ACHN (cell line): Measurements from ENCODE around the gene NHSL2.
"Not testable (repeated sequence)": the region's sequence is repeated elsewhere in the genome, so short reads cannot be mapped to it uniquely, and the experiment has no call there.

ENCODE experiments used
- DNase-seq: peaks from one replicate; pipeline ENCODE4 v3.0.0-alpha.2; 2015
- in situ Hi-C: cut with HindIII; loops from 2 replicates; pipeline ENCODE4 v1.10.0; 2017; ENCODE audit warnings: low sequenced_read_pairs, low pct_ligation_motif_present, low pct_unique_long_range_greater_than_20kb

The NHSL2 gene

GRCh38 chrX:71958281-71958675 is 47.6 kb downstream of the NHSL2 start:
- in situ Hi-C loops: no loop called here
- DNase-seq: no peak

- in situ Hi-C loops, DNase-seq: not testable (repeated sequence)
Measured at GRCh38 chrX:71964184-71964583, 53.5 kb downstream of the NHSL2 start.

DNA sequence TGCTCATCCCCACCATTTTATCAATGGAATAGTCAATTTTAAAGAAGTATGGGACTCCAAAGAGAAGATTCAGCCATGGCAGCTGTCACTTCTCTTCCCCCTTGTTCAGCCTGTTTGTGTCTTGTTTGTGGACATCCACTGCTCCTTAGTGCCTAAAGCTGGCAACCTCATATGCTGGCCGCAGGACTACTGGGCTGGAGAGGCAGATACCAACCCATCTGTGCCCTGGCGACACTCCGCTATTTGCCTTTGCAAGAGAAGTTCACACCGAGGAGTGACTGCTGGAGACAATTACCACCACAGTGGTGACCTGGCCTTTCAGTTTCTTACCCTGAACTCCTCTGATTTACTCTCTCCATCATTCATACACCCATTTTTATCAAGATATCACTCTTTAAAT is 64.3 kb downstream of the NHSL2 start:
- DNase-seq: no peak
- in situ Hi-C loops: no loop called here

- DNase-seq: no peak
- in situ Hi-C loops: no loop called here
Measured at GRCh38 chrX:71976753-71977152, 66.1 kb downstream of the NHSL2 start.

- in situ Hi-C loops: no loop called here
- no peak for DNase-seq
Measured at GRCh38 chrX:71978164-71978563, 67.5 kb downstream of the NHSL2 start.

GRCh38 chrX:71989768-71990426 is 79.3 kb downstream of the NHSL2 start:
- in situ Hi-C loops: no loop called here
- no peak for DNase-seq

- in situ Hi-C loops: no loop called here
- DNase-seq: no peak
Measured at GRCh38 chrX:71990518-71990917, 79.9 kb downstream of the NHSL2 start.

DNA sequence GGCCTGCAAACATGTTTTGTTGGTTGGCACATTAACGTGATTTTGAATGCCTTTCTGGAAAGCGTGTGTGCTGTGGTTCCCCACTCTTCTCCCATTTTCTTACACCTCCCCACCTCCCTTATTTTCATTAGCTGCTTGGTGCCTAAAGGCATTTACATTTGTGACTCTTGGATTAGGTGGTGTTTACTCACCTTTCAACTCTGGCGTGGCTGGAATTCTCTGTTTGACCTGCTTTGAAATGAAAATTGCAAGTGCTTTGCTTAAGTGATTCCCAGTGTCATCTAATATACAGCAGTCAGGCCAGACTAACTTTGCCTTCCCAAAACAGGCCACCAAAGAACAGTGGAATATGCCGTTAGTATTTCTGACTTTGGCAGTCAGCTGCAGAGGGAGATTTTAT is 80.5 kb downstream of the NHSL2 start:
- DNase-seq: no peak
- in situ Hi-C loops: no loop called here

DNA sequence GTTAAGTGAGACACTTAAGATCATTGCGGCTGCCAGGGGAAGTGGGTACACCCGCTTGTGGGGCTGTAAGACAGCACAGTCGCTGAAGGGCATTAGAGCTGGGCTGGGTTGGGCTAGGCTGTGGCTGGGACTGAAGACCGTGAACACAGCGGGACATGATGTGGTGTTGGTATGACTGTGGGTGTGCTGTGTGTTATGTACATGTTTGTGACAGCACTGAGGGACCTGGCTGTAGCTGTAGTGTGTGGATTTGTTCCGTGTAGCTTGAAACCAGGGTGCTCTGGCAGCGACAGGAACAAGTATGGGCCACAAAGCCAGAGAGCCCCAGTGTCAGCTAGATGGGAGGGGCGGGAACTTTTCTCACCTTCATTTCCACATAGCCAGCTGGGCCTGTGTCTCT is 82.1 kb downstream of the NHSL2 start:
- in situ Hi-C loops: no loop called here
- DNase-seq: no peak

- DNase-seq: no peak
- in situ Hi-C loops: no loop called here
Measured at GRCh38 chrX:71993371-71993770, 82.7 kb downstream of the NHSL2 start.

DNA sequence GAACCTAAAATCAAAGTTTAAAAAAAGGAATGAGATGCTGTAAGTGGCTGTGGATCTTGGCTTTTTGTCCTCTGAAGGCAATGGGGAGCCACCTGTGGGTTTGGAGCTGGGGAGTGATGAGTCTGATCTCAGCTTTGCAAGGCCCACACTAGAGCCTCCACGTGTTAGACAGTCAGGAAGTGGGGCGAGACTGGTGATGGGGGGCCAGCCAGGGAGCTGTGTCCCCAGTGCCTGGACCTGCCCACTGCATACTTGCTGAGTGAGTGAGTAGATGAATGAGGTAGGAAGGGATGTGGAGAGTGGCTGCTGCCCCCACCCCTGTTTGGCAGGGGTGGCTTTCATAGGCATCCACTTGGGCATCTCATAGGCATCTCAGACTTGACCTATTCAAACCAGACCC is 84.0 kb downstream of the NHSL2 start:
- DNase-seq: no peak
- in situ Hi-C loops: no loop called here

GRCh38 chrX:71995122-71995521 is 84.5 kb downstream of the NHSL2 start:
- in situ Hi-C loops: no loop called here
- no peak for DNase-seq

GRCh38 chrX:71996136-71996535 is 85.5 kb downstream of the NHSL2 start:
- no peak for DNase-seq
- in situ Hi-C loops: no loop called here

GRCh38 chrX:71996826-71997225 is 86.2 kb downstream of the NHSL2 start:
- in situ Hi-C loops: no loop called here
- DNase-seq: no peak

DNA sequence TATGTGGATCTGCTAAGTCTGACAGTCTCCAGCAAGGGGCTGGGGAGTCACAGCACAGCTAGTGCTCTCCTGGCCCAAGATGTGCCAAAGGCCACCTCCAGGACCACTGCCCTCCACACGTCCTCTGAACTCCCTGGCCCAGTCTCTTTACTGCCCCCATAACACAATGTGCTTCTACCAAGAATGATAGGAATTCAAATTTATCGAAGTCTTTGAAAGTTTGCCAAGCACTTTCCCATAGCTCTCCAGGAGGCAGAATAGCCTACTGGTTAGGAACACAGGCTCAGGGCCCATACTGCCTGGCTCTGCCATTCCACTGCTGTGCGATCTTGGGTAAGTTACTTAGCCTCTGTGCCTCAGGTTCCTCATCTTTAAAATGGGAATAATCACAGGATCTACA is 86.7 kb downstream of the NHSL2 start:
- DNase-seq: no peak
- in situ Hi-C loops: no loop called here

GRCh38 chrX:71998836-71999509 is 88.3 kb downstream of the NHSL2 start:
- peak; percentile 14 for DNase-seq
- in situ Hi-C loops: no loop called here

- in situ Hi-C loops: no loop called here
- no peak for DNase-seq
Measured at GRCh38 chrX:71999535-71999934, 88.9 kb downstream of the NHSL2 start.

GRCh38 chrX:72001471-72001870 is 90.8 kb downstream of the NHSL2 start:
- DNase-seq: no peak

GRCh38 chrX:72001906-72002305 is 91.3 kb downstream of the NHSL2 start:
- in situ Hi-C loops: no loop called here
- DNase-seq: no peak

More at GRCh38 chrX:72001471-72001870, 90.8 kb downstream of the NHSL2 start:
- in situ Hi-C loops: no loop called here

GRCh38 chrX:72002875-72003274 is 92.2 kb downstream of the NHSL2 start:
- in situ Hi-C loops: no loop called here
- DNase-seq: no peak
